ENCODE measurements around the gene ANKRD40CL. TPM values are rescaled to one million over a fixed set of nuclear protein-coding genes. Genes with fewer than 3 reads are reported as not detected.
"Not testable (repeated sequence)": the region's sequence is repeated elsewhere in the genome, so short reads cannot be mapped to it uniquely, and the experiment has no call there.

The ANKRD40CL gene
- total RNA-seq, 4 donors from 2014 or later = not detected

DNA sequence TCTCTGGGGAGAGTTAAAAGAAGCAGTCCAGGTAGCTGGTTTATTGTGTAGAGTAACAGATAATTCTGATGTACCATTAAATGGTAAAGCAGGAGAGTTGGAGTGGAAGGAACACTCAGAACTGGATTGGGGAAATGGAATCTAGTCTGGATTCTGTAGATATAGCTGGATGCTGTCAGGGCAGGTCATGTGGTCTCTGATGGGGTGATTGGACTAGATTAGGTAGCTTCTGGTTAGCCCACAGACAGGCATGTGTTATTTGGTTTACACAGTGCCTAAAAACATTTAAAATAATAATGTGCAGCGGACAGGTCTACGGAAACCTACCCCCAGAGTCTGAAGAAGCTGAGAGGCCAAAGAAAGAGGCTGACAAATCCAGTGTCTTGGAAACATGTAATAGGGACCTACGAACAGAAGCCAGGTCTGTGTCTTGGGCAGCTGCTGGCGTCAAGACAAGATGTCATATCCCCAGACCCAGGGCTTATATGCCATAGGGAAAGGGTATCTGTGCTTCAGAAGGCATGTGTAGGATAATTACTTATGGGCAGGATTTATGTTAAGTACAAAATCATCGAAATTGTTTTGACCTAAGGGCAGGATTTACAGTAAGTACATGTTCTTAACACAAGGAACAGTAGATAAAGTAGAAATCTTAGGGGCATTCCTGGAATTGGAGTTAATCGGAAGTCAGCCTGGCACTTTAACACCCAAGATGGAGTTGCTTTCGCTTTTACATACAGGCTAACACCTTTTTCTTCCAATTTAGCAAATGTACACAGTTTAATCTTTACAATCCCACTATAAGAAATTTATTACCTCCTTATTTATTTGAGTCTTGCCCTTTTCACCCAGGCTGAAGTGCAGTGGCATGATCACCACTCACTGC lies 35.5 kb downstream of the ANKRD40CL start:
- Histone ChIP-seq H3K27me3 (no peaks in the 10 kb centered on the region), H3K36me3 (peaks cover 0 to 7% (median 0%) of the 10 kb centered on the region in 3 donors), H3K4me3 (no peak overlapping the region), H3K27ac (peak overlapping the region in 1 of 4 donors; percentile 14), H3K4me1 (peaks cover 0 to 81% (median 47%) of the 10 kb centered on the region in 3 donors), H3K9me3 (no peaks in the 10 kb centered on the region)
- no peak for TF ChIP-seq POLR2A (IDR thresholded peaks at IDR 0.05)
- TF ChIP-seq, protein P1, sequence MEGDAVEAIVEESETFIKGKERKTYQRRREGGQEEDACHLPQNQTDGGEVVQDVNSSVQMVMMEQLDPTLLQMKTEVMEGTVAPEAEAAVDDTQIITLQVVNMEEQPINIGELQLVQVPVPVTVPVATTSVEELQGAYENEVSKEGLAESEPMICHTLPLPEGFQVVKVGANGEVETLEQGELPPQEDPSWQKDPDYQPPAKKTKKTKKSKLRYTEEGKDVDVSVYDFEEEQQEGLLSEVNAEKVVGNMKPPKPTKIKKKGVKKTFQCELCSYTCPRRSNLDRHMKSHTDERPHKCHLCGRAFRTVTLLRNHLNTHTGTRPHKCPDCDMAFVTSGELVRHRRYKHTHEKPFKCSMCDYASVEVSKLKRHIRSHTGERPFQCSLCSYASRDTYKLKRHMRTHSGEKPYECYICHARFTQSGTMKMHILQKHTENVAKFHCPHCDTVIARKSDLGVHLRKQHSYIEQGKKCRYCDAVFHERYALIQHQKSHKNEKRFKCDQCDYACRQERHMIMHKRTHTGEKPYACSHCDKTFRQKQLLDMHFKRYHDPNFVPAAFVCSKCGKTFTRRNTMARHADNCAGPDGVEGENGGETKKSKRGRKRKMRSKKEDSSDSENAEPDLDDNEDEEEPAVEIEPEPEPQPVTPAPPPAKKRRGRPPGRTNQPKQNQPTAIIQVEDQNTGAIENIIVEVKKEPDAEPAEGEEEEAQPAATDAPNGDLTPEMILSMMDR (IDR thresholded peaks at IDR 0.05) = no peak
- no peak for DNase-seq
- 55 to 59% methylated on average over 7 of the region's 7 CpGs for WGBS, 2 donors
- intact Hi-C loops (cut with DNase I) = no loop called here

DNA sequence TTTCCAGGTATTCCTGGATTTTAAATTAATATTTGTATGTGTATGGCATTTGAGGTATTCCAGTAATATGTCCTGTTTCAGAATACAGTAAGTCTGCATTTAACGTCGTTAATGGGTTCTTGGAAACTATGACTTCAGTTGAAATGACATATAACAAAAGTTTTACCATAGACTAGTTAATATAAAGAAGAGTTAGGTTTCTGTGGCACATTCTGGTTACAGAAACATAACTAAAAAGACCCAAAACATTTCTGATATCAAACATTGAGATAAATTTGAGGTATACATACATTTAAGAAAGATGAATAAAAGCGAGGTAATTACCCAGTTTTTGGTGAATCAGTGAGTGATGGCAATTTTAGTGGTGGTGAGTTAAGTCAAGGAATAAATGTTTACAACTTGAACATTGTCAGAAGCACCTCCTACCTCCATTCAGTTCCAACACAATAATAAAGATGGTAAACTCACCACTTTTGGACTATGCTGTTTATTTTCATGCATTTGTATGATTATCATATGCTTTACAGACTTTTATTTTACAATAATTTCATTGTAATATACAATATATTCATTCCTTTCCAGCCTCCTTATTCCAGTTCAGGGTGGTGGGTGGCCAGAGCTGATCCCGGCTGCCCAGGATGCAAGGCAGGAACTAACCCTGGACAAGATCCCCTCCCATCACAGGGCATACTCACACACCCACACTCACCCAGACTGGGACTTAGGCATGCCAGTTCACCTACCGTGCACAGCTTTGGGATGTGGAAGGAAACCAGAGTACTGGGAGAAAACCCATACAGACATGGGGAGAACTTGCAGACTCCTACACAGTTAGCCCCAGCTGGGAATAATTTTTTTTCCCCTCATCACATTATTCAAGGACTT lies 38.2 kb downstream of the ANKRD40CL start:
- Histone ChIP-seq H3K27me3 (no peaks in the 10 kb centered on the region), H3K9me3 (no peaks in the 10 kb centered on the region), H3K4me3 (no peak overlapping the region), H3K36me3 (peaks cover 0 to 11% (median 0%) of the 10 kb centered on the region in 3 donors), H3K27ac (no peak overlapping the region), H3K4me1 (peaks cover 0 to 88% (median 60%) of the 10 kb centered on the region in 3 donors)
- intact Hi-C loops (cut with DNase I) = no loop called here
- 53 to 65% methylated on average over 3 to 5 of the region's 5 CpGs for WGBS, 2 donors
- TF ChIP-seq POLR2A (IDR thresholded peaks at IDR 0.05) = no peak
- TF ChIP-seq, protein P1 (IDR thresholded peaks at IDR 0.05) = no peak
- DNase-seq = no peak

DNA sequence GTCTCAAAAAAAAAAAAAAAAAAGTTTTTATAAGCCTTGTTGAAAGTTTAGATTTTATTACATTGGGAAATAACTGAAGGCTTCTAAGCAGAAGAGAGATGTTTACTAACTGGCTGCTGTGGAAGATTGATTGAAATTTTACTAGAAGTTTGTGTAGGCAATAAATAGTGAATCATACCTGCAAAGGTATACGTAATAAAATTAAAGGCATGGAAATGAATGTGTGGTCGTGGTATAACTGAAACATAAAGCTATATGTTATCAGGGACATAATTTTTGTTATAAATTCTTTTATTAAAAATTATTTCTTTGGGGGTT lies 39.2 kb downstream of the ANKRD40CL start:
- WGBS, 2 donors = 69 to 83% methylated on average over 2 of the region's 2 CpGs
- TF ChIP-seq, protein P1 (IDR thresholded peaks at IDR 0.05) = no peak
- TF ChIP-seq POLR2A (IDR thresholded peaks at IDR 0.05) = no peak
- peaks cover 0 to 10% (median 0%) of the 10 kb centered on the region in 3 donors for H3K36me3 ChIP-seq

DNA sequence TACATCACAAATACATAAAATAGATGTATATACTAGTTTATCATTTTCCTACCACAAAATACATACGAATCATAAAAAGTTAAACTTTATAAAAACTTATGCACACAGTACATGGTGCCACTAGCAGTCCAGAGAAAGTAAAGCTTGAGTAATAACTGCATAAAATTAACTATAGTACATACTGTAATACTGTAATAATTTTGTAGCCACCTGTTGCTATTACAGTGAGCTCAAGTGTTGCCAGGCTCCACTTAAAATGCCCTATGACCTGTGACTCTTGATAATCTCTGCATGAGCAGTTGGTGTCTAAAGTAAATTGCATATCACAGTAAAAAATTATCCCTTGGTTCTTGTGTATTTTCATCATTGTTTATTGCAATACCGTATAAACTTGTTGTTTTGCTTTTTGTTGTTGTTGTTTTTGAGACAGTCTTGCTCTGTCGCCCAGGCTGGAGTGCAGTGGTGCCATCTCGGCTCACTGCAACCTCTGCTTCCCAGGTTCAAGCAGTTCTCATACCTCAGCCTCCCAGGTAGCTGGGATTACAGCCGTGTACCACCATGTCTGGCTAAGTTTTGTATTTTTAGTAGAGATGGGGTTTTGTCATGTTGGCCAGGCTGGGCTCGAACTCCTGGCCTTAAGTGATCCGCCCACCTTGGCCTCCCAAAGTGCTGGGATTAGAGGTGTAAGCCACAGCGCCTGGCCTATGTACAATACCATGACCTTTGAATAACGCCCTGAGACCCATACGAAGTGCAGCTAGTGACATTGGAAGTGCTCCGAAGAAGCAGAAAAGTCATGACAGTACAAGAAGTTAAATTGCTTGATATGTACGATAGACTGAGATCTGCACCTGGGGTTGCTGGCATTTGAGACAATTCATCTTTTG lies 41.3 kb downstream of the ANKRD40CL start:
- 63 to 80% methylated on average over 12 of the region's 12 CpGs for WGBS, 2 donors

More for the DNA sequence above, 39.2 kb downstream of the ANKRD40CL start:
- no peak for DNase-seq
- Histone ChIP-seq H3K4me1 (peaks cover 0 to 97% (median 70%) of the 10 kb centered on the region in 3 donors), H3K4me3 (no peak overlapping the region), H3K27me3 (no peaks in the 10 kb centered on the region), H3K9me3 (no peaks in the 10 kb centered on the region), H3K27ac (no peak overlapping the region)
- intact Hi-C loops (cut with DNase I) = no loop called here

DNA sequence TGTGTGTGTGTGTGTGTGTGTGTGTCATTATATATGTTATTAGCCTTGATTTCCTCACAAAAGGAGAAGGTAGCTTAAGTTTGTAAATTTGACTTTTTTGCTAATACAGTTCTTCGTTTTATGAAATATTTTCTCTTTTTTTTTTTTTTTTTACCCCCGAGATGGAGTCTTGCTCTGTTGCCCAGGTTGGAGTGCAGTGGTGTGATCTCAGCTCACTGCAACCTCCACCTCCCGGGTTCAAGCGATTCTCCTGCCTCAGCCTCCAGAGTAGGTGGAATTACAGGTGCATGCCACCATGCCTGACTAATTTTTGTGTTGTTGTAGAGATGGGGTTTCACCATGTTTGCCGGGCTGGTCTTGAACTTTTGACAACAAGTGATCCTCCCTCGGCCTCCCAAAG lies 42.7 kb downstream of the ANKRD40CL start:
- H3K27ac ChIP-seq; H3K27me3 ChIP-seq; H3K36me3 ChIP-seq; DNase-seq; H3K9me3 ChIP-seq; intact Hi-C loops (cut with DNase I); H3K4me3 ChIP-seq: not testable (repeated sequence)
- peaks cover 0 to 92% (median 60%) of the 10 kb centered on the region in 3 donors for H3K4me1 ChIP-seq
- WGBS, 2 donors = 87 to 94% methylated on average over 6 of the region's 6 CpGs

More for the DNA sequence above, 41.3 kb downstream of the ANKRD40CL start:
- no peak for DNase-seq
- Histone ChIP-seq H3K36me3 (peaks cover 0 to 10% (median 0%) of the 10 kb centered on the region in 3 donors), H3K4me3 (no peak overlapping the region), H3K9me3 (no peaks in the 10 kb centered on the region), H3K27me3 (no peaks in the 10 kb centered on the region), H3K27ac (no peak overlapping the region), H3K4me1 (peaks cover 0 to 100% (median 72%) of the 10 kb centered on the region in 3 donors)
- intact Hi-C loops (cut with DNase I) = no loop called here
- TF ChIP-seq, protein P1 (IDR thresholded peaks at IDR 0.05) = no peak
- no peak for TF ChIP-seq POLR2A (IDR thresholded peaks at IDR 0.05)

Measured in esophagus squamous epithelium (tissue), 5 donors.